Measurements from ENCODE around the gene SPEM3. TPM values are rescaled to one million over a fixed set of nuclear protein-coding genes. Genes with fewer than 3 reads are reported as not detected.

SPEM3 gene
- total and polyA plus RNA-seq, 2 of the 13 experiments (the other 11 are each of a cell fraction or from before 2014, with no cell fraction given) = not detected

DNA sequence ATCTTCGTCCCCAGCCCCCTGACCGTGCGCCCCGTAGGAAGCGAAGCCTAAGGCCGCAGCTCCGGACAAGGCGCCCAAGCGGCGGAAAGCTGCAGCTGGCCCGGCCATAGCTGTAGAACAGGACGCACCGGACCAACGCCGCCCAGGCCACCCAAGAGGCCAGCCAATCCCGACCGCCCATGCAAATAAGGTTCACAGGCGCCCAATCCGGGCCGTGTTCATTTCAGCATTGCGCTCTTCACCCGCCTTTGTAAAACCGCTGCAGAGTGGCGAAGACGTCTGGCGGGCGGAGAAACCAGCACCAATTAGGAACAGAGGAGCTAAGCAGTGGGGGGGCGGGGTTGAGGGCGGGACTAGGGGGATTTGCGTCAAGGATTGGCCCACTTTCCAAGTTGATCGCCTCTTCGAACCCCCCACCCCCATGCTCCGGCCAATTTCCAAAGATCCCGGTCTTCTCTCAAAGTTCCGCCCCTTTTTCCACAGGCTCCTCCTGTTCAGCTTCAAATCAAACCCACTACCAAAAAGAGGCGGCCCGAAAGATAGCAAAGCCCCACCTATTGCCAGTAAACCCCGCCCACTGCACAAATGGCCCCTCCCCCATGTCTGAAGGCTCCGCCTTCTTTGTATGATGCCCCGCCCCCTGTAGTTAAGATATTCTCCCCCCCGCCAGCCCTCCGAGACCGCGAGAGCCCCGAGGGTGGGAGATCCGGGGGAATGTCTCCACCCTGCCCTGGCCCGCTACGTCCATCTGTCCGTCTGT is 24.5 kb upstream of the SPEM3 start, which contains the start of gene TMEM256 (continued):
- no peak for TF ChIP-seq SOX6 (IDR thresholded peaks at IDR 0.05)
- no peak for TF ChIP-seq SOX6 (CRISPR knock-in tag; IDR thresholded peaks at IDR 0.05)
- TF ChIP-seq, protein P1, sequence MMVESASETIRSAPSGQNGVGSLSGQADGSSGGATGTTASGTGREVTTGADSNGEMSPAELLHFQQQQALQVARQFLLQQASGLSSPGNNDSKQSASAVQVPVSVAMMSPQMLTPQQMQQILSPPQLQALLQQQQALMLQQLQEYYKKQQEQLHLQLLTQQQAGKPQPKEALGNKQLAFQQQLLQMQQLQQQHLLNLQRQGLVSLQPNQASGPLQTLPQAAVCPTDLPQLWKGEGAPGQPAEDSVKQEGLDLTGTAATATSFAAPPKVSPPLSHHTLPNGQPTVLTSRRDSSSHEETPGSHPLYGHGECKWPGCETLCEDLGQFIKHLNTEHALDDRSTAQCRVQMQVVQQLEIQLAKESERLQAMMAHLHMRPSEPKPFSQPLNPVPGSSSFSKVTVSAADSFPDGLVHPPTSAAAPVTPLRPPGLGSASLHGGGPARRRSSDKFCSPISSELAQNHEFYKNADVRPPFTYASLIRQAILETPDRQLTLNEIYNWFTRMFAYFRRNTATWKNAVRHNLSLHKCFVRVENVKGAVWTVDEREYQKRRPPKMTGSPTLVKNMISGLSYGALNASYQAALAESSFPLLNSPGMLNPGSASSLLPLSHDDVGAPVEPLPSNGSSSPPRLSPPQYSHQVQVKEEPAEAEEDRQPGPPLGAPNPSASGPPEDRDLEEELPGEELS (CRISPR knock-in tag; IDR thresholded peaks at IDR 0.05) = no peak
- no peak for TF ChIP-seq CAMTA2 (CRISPR knock-in tag; IDR thresholded peaks at IDR 0.05; ENCODE audit: borderline replicate concordance)
- peak; percentile 48; the same call in 1 of the 2 replicates for TF ChIP-seq SNAI1 (CRISPR knock-in tag; IDR thresholded peaks at IDR 0.05; ENCODE audit: borderline replicate concordance)
- no peak for TF ChIP-seq AKAP8 (CRISPR knock-in tag; IDR thresholded peaks at IDR 0.05)
- TF ChIP-seq ZNF383 (CRISPR knock-in tag; IDR thresholded peaks at IDR 0.05; ENCODE audit: borderline replicate concordance) = no peak
- no peak for TF ChIP-seq ZNF781 (CRISPR knock-in tag; IDR thresholded peaks at IDR 0.05; ENCODE audit: borderline replicate concordance, not compliant biosample characterization)
- TF ChIP-seq HOXA5 (CRISPR knock-in tag; IDR thresholded peaks at IDR 0.05) = peak; percentile 87; the same call in 1 of the 2 replicates
- TF ChIP-seq MATR3 (CRISPR knock-in tag; IDR thresholded peaks at IDR 0.05) = no peak
- TF ChIP-seq, protein P2, sequence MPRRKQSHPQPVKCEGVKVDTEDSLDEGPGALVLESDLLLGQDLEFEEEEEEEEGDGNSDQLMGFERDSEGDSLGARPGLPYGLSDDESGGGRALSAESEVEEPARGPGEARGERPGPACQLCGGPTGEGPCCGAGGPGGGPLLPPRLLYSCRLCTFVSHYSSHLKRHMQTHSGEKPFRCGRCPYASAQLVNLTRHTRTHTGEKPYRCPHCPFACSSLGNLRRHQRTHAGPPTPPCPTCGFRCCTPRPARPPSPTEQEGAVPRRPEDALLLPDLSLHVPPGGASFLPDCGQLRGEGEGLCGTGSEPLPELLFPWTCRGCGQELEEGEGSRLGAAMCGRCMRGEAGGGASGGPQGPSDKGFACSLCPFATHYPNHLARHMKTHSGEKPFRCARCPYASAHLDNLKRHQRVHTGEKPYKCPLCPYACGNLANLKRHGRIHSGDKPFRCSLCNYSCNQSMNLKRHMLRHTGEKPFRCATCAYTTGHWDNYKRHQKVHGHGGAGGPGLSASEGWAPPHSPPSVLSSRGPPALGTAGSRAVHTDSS (CRISPR knock-in tag; conservative IDR thresholded peaks at IDR 0.05) = no peak
- no peak for TF ChIP-seq NPAS2 (CRISPR knock-in tag; IDR thresholded peaks at IDR 0.05; ENCODE audit: borderline replicate concordance)
- TF ChIP-seq ZNF572 (CRISPR knock-in tag; IDR thresholded peaks at IDR 0.05) = 0 out of 2 replicates have a peak, but pooled peaks have one; percentile 52
- 0 out of 2 replicates have a peak, but pooled peaks have one; percentile 24 for TF ChIP-seq ZNF747 (CRISPR knock-in tag; IDR thresholded peaks at IDR 0.05; ENCODE audit: borderline replicate concordance)
- 0 out of 2 replicates have a peak, but pooled peaks have one; percentile 27 for TF ChIP-seq ZNF337 (CRISPR knock-in tag; IDR thresholded peaks at IDR 0.05; ENCODE audit: borderline replicate concordance, low read depth)
- peak; percentile 47; the same call in 1 of the 2 replicates for TF ChIP-seq ZNF891 (CRISPR knock-in tag; IDR thresholded peaks at IDR 0.05)
- TF ChIP-seq, protein P3, sequence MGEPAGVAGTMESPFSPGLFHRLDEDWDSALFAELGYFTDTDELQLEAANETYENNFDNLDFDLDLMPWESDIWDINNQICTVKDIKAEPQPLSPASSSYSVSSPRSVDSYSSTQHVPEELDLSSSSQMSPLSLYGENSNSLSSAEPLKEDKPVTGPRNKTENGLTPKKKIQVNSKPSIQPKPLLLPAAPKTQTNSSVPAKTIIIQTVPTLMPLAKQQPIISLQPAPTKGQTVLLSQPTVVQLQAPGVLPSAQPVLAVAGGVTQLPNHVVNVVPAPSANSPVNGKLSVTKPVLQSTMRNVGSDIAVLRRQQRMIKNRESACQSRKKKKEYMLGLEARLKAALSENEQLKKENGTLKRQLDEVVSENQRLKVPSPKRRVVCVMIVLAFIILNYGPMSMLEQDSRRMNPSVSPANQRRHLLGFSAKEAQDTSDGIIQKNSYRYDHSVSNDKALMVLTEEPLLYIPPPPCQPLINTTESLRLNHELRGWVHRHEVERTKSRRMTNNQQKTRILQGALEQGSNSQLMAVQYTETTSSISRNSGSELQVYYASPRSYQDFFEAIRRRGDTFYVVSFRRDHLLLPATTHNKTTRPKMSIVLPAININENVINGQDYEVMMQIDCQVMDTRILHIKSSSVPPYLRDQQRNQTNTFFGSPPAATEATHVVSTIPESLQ (CRISPR knock-in tag; conservative IDR thresholded peaks at IDR 0.05) = no peak
- no peak for TF ChIP-seq MED8 (CRISPR knock-in tag; IDR thresholded peaks at IDR 0.05; ENCODE audit: insufficient replicate concordance)
- peak; percentile 87 for TF ChIP-seq BORCS8-MEF2B (CRISPR knock-in tag; IDR thresholded peaks at IDR 0.05)
- no peak for TF ChIP-seq ZNF589 (CRISPR knock-in tag; conservative IDR thresholded peaks at IDR 0.05)
- no peak for TF ChIP-seq ZNF879 (CRISPR knock-in tag; IDR thresholded peaks at IDR 0.05)
- TF ChIP-seq THYN1 (CRISPR knock-in tag; IDR thresholded peaks at IDR 0.05; ENCODE audit: borderline replicate concordance, low read depth) = no peak
- no peak for TF ChIP-seq ZNF530 (CRISPR knock-in tag; IDR thresholded peaks at IDR 0.05; ENCODE audit: low read depth)
- TF ChIP-seq IKZF4 (CRISPR knock-in tag; IDR thresholded peaks at IDR 0.05; ENCODE audit: borderline replicate concordance, low read depth, not compliant biosample characterization) = peak; percentile 36
- TF ChIP-seq ZNF136 (CRISPR knock-in tag; IDR thresholded peaks at IDR 0.05; ENCODE audit: low read depth) = no peak

All from HepG2 (cell line).